ENCODE results near the gene PGAM1.
"Not testable (repeated sequence)": the region's sequence is repeated elsewhere in the genome, so short reads cannot be mapped to it uniquely, and the experiment has no call there.

Gene PGAM1

DNA sequence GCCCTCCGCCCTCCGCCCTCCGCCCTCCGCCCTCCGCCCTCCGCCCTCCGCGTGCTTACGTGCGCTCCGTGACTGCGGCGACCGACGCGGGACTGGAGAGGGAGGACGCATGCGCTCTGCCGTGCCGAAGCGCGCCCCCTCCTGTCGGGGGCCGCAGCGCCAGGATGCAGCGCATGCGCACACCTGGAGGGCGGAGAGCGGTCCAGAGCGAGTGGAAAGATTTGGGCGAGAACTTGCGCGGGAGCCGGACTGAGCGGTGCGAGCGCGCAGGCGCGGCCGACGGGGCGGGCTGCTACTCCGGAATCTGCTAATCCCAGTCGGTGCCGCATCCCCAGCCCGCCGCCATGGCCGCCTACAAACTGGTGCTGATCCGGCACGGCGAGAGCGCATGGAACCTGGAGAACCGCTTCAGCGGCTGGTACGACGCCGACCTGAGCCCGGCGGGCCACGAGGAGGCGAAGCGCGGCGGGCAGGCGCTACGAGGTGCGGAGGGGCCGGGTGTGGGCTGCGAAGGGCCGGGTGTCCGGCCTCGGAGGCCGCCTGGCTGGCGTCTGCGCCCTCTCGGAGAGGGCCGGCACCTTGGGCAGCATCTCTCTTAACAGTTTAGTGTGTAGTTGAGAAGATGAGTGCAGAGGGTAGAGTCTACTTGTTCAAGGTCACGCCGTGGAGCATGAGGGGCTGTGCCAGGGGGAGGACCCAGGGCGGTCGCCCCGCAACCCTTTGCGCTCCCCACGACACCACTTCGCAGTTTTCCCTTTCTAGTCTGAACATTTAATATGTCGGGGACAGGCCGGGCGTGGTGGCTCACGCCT lies at the start of gene PGAM1:
TSS of gene PGAM1 (plus strand) at position 228 of the 812 bp plus-strand sequence. CDS start at position 345, 117 bp downstream.
- DNase-seq (ENCODE audit: low read depth in 2 of 2, low spot score in 1 of 2), result peak; percentile 85 to 89

- no peak for DNase-seq (ENCODE audit: low read depth in 2 of 2, low spot score in 1 of 2)
These were observed 49.6 kb upstream of the PGAM1 start for GRCh38 chr10:97376413-97376812.

GRCh38 chr10:97378933-97379921 lies 46.8 kb upstream of the PGAM1 start:
- DNase-seq (ENCODE audit: low read depth in 2 of 2, low spot score in 1 of 2), result no peak

- no peak for DNase-seq (ENCODE audit: low read depth in 2 of 2, low spot score in 1 of 2)
These were observed 45.5 kb upstream of the PGAM1 start for GRCh38 chr10:97380516-97380915.

GRCh38 chr10:97381626-97382025 lies 44.4 kb upstream of the PGAM1 start:
- no peak for DNase-seq (ENCODE audit: low read depth in 2 of 2, low spot score in 1 of 2)

DNA sequence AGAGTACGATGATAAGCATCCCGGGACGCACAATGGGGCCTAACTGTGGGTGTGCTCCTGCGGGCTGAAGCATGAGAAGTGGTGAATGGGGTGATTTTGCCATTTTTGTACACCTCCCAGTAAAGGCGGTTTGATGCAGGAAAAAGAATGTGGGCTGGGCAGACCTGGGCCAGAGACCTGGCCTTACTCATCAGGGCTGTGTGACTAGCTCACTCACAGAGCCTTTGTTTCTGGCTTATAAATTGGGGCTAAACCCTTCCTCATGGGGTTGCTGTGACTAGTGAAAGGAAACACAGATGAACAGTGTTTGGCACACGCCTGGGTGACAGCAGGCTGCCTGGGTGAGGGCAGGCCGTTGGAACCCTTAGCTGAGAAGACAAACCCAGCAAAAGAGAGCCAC lies 42.8 kb upstream of the PGAM1 start:
- no peak for DNase-seq (ENCODE audit: low read depth in 2 of 2, low spot score in 1 of 2)

GRCh38 chr10:97384156-97384555 lies 41.8 kb upstream of the PGAM1 start:
- no peak for DNase-seq (ENCODE audit: low read depth in 2 of 2, low spot score in 1 of 2)

DNA sequence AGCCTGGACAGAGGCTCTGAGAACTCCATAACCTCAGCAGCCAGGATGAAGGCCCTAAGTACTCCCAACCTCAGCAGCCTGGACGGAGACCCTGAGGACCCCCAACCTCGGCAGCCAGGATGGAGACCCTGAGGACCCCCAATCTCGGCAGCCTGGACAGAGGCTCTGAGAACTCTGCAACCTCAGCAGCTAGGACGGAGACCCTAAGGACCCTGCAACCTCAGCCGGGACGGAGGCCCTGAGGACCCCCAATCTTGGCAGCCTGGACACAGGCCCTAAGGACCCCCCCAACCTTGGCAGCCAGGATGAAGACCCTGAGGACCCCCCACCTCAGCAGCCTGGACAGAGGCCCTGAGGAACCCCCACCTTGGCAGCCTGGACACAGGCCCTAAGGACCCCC lies 41.4 kb upstream of the PGAM1 start:
- no peak for DNase-seq (ENCODE audit: low read depth in 2 of 2, low spot score in 1 of 2)

- no peak for DNase-seq (ENCODE audit: low read depth in 2 of 2, low spot score in 1 of 2)
These were observed 40.4 kb upstream of the PGAM1 start for GRCh38 chr10:97385565-97385964.

GRCh38 chr10:97388152-97388551 lies 37.8 kb upstream of the PGAM1 start:
- DNase-seq (ENCODE audit: low read depth in 2 of 2, low spot score in 1 of 2), result no peak

- DNase-seq (ENCODE audit: low read depth in 2 of 2, low spot score in 1 of 2), result no peak
These were observed 35.9 kb upstream of the PGAM1 start for GRCh38 chr10:97390091-97390490.

GRCh38 chr10:97393034-97393573 lies 32.9 kb upstream of the PGAM1 start:
- DNase-seq (ENCODE audit: low read depth in 2 of 2, low spot score in 1 of 2), result no peak

DNA sequence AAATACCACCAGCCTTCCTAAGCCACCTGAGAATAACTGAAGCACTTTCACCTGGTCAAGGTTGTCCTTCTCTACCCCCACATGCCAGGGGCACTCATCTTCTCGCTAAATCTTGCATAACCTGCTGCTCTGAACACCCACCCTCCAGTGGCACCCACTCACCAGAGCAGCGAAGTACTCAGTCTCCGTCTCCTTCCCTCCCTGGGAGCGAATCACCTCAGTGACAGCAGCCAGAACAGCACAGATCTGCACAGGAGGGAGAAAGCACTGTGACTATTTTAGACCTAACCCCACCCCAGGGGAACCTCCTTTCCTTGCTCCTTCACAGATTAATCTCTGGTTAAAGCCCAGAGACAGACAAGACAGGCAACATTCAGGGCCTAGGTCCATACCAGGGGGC lies 29.9 kb upstream of the PGAM1 start:
- DNase-seq (ENCODE audit: low read depth in 2 of 2, low spot score in 1 of 2), result no peak

DNA sequence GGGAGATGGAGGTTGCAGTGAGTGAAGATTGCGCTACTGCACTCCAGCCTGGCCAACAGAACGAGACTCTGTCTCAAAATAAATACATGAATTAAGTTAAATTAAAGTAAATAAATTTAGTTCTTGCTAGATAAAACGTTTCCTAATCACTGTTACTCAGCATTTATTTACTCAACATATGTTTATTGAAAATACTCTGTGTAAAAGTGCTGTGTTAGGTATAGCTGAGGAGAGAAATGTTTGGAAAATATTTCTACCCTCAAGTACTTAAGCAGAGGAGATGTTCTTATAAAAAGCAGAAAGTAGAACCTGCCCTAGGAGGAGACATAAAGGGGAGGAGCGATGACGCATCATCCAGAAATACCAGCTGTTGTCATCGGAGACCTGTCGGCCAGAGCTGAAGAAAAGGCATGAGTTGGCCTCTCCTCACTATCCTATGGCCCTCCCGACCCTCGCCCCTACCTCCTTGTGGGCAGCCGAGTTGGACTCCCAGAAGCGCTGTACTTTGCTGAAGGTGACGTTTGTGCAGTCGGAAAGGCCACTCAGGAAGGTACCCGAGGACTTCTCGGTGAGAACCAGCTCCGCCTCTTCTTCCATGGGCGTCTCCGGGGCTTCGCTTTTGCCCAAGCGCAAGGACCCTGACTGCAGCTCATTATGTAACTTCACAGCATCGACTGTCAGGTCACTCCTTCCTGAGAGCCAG lies 26.0 kb upstream of the PGAM1 start:
- DNase-seq (ENCODE audit: low read depth in 2 of 2, low spot score in 1 of 2), result no peak

DNA sequence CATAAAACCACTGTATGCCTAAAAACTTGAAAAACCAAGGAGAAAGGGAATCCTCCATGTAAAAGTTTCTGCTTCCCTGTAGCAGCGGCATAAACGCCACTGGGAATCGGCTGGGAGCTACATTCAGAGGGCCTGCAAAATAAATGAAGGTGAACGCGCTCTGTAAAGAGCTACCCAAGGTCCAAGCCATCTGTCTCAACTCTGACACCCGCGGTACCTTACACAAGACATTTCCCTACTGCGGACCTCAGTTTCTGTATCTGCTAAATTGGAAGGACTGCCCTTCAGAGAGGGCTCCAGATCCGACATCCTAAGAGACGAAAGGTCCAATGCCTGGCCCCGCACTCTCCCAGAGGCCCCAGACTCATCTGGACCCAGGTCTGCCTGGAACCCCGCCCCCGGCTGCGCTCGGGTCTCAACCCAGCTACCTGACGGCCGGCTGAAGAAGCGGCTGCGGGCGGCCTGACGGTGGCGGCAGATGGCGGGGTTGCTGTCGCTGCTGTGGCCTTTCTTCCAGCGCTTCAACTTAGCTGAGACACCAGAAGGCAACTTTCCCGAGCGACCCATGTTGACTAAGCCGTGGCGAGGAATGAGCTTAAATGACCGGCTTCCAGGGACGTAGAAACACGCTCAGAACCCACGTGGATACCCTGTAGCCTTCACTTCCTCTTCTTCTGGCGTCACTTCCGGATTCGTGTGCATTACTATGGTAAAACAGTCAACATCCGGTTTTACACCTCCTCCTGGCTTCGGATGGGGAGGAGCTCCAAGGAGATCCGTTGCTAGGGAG lies 25.1 kb upstream of the PGAM1 start, which contains the start of gene RRP12:
TSS of gene RRP12 (minus strand) at position 676 of the 790 bp plus-strand sequence. CDS start at position 567, 109 bp downstream.
- peak; percentile 63 for DNase-seq (ENCODE audit: low read depth in 2 of 2, low spot score in 1 of 2)

GRCh38 chr10:97401455-97401919 lies 24.5 kb upstream of the PGAM1 start:
- DNase-seq (ENCODE audit: low read depth in 2 of 2, low spot score in 1 of 2), result no peak

DNA sequence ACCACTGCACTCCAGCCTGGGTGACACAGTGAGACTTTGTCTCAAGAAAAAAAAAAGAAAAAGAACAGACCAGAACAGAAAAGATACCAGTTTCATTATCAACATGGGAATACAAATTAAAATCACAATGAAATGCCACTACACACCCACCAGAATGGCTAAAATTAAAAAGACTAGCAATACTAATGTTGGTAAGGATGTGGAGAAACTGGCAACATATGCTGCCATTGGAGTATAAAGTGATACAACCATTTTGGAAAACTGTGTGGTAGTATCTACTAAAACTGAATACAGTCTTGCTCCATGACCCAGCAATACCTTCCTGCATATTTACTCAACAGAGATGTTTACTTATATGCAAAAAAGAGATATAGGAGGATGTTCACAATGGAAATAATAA lies 21.9 kb upstream of the PGAM1 start:
- DNase-seq (ENCODE audit: low read depth in 2 of 2, low spot score in 1 of 2), result no peak

DNA sequence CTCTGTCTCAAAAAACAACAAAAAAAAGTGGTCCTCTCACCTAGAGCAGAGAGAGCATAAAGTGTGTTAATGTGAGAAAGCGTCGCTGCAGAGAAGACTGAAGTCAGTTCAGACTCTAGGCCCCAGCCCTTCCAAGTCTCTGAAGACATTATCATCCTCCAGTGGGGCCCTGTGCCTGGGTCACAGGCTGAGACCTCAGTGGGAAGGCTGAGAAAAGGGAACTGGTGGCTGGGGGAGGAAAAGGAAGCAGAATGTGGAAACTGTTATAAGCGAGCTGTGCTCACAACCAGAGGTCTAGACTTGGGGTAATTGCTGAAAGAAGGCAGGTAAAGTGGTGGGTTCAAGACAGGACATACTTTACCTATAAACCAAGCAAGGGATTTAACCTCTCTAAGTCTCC lies 19.9 kb upstream of the PGAM1 start:
- no peak for DNase-seq (ENCODE audit: low read depth in 2 of 2, low spot score in 1 of 2)

GRCh38 chr10:97406483-97406882 lies 19.5 kb upstream of the PGAM1 start:
- DNase-seq (ENCODE audit: low read depth in 2 of 2, low spot score in 1 of 2), result not testable (repeated sequence)

Measured in stimulated activated CD8-positive, alpha-beta memory T cell treated with anti-CD3 and anti-CD28 coated beads, Interleukin-4, amount 100 ng/mL, for 4 hours (primary cell).